HepG2 (cell line): ENCODE data around the gene MGLL.

ENCODE experiments used
- ELF4 ChIP-seq: sonication (generic); formaldehyde crosslinking; IDR thresholded peaks from 2 replicates; pipeline ENCODE4 v1.5.0; 2020; ENCODE audit warnings: missing genetic modification reagents, mild to moderate bottlenecking, moderate library complexity, borderline replicate concordance
- KAT7 ChIP-seq: IDR thresholded peaks from 2 replicates; pipeline ENCODE4 v1.6.1; 2018; ENCODE audit warnings: borderline replicate concordance, missing compliant biosample characterization
- PCBP1 ChIP-seq: fragments of 200-400 bp; formaldehyde crosslinking; IDR thresholded peaks from 2 replicates; pipeline ENCODE4 v1.6.1; 2017; ENCODE audit warnings: mild to moderate bottlenecking, low read depth, low read length, borderline replicate concordance
- RFX5 ChIP-seq: IDR thresholded peaks from 2 replicates; pipeline ENCODE4 v1.6.1; 2011; ENCODE audit warnings: low read depth, low read length, improper control_type of control experiment
- SETDB1 ChIP-seq: sonication (generic); formaldehyde crosslinking; IDR thresholded peaks from 2 replicates; pipeline ENCODE4 v1.5.1; 2020; ENCODE audit warnings: missing genetic modification reagents, mild to moderate bottlenecking, borderline replicate concordance
- ZNF280B ChIP-seq: sonication (generic); formaldehyde crosslinking; IDR thresholded peaks from 2 replicates; pipeline ENCODE4 v1.5.0; 2020; ENCODE audit warnings: missing genetic modification reagents, mild to moderate bottlenecking, borderline replicate concordance
- ZNF737 ChIP-seq: sonication (generic); formaldehyde crosslinking; IDR thresholded peaks from 2 replicates; pipeline ENCODE4 v1.5.0; 2020; ENCODE audit warnings: missing genetic modification reagents, mild to moderate bottlenecking, borderline replicate concordance
- TF ChIP-seq, protein P1 (sequence below): IDR thresholded peaks from 2 replicates; pipeline ENCODE4 v1.6.1; 2018; ENCODE audit warnings: missing genetic modification reagents

GRCh38 chr3:127765735-127766134 lies 56.6 kb downstream of the MGLL start:
- TF ChIP-seq PCBP1 (no peak), SETDB1 (CRISPR knock-in tag) (no peak), ZNF737 (no peak), ELF4 (CRISPR knock-in tag) (no peak), ZNF280B (no peak), KAT7 (no peak), RFX5 (no peak)
- TF ChIP-seq, protein P1, sequence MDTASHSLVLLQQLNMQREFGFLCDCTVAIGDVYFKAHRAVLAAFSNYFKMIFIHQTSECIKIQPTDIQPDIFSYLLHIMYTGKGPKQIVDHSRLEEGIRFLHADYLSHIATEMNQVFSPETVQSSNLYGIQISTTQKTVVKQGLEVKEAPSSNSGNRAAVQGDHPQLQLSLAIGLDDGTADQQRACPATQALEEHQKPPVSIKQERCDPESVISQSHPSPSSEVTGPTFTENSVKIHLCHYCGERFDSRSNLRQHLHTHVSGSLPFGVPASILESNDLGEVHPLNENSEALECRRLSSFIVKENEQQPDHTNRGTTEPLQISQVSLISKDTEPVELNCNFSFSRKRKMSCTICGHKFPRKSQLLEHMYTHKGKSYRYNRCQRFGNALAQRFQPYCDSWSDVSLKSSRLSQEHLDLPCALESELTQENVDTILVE (CRISPR knock-in tag) = no peak
